Posterior vena cava (tissue), 2 donors: ENCODE data around the gene SMAD3. TPM values are rescaled to one million over a fixed set of nuclear protein-coding genes. Genes with fewer than 3 reads are reported as not detected.
"Not testable (repeated sequence)": the region's sequence is repeated elsewhere in the genome, so short reads cannot be mapped to it uniquely, and the experiment has no call there.

ENCODE experiments used
- DNase-seq: peaks from one replicate; pipeline ENCODE4 v3.0.0-alpha.2; 2020; ENCODE audit warnings: low spot score
- intact Hi-C, 2 donors: fragments of 100-400 bp; cut with DNase I; formaldehyde crosslinking; loops; one replicate each; pipeline versions ENCODE4 v1.14.1 to v1.14.2; 2022 to 2023
- long read RNA-seq, 2 donors: library from polyadenylated mRNA; unstranded; transcript quantifications; one replicate each; pipeline ENCODE4 v2.0.0, GENCODE V29; 2020 to 2021
- total RNA-seq, 2 donors: library from RNA; stranded (reverse); fragmentation: NEBNext Ultra II Directional; extraction: Animal tissue kit (Norgen Biotek cat#: 25700); gene quantifications; one replicate each; pipeline ENCODE4 v1.2.1, GENCODE V29; 2021
- donor health status: DM: yes; HTN: yes; CAD: no.
- donor health status: DM: yes; HTN: yes; CAD: no.

The SMAD3 gene
- total RNA-seq, result 10 to 100 TPM; 56.3 to 62.7 TPM
- long read RNA-seq, donor 1, full-length matches to known transcripts, result 2 of 18 reads
- long read RNA-seq, donor 1, partial matches to known transcripts, result 9 of 18 reads
- long read RNA-seq, donor 1, other reads (novel, unspliced or antisense), result 7 of 18 reads
- long read RNA-seq, donor 2, full-length matches to known transcripts, result 2 of 18 reads
- long read RNA-seq, donor 2, partial matches to known transcripts, result 2 of 18 reads
- long read RNA-seq, donor 2, other reads (novel, unspliced or antisense), result 14 of 18 reads

- intact Hi-C loops, result loop anchor here (2.0 to 10.0 kb wide), 3 partner anchors 41 to 122 kb away; no protein-coding TSS in a partner anchor
- DNase-seq, result peak; percentile 97
Measured at GRCh38 chr15:67065531-67066005, at the start of gene SMAD3. TSS of gene SMAD3 (plus strand) at chr15:67065602. CDS start at chr15:67066155, 553 bp downstream.

- intact Hi-C loops, result no loop called here
- DNase-seq, result no peak
Measured at GRCh38 chr15:67017311-67017710, 48.1 kb upstream of the SMAD3 start.

DNA sequence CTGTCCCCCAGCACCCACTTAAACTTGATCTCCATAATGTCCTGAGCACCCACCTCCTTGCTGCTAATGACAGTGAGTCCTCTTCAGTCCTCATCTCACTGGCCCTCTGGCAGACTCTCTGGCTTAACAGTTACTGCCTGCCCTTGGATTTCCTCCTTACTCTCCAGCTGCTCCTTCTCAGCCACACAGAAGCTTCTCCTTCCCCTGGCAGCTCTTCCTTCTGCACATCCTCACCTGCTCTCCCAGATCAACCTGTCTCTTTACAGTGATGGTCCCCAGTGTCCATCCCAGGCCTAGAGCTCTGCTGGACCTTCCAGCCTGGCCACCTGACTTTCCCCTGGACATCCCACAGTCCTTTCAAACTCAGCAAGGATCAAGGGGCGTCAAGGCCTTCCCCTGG is 47.4 kb upstream of the SMAD3 start:
- no peak for DNase-seq
- intact Hi-C loops, result no loop called here

DNA sequence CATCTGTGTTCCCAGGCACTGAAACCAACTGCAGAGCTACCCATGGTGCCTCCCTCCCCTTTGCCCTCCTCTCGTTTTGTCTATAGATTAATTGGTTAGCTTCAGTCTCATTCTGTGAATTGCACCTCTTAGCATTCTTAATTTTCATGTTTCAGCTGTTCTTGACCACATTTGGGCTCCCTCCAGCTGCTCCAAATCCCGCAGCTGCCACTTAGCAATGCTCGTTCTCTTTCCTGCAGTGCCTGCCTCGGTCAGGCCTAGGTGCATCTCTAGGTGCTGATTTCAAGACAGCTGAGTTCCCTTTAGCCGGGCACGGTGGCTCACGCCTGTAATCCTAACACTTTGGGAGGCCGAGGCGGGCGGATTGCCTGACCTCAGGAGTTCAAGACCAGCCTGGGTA is 47.0 kb upstream of the SMAD3 start:
- intact Hi-C loops, result no loop called here
- DNase-seq, result no peak

GRCh38 chr15:67019069-67019468 is 46.3 kb upstream of the SMAD3 start:
- no peak for DNase-seq
- intact Hi-C loops, result no loop called here

GRCh38 chr15:67019884-67020520 is 45.4 kb upstream of the SMAD3 start:
- intact Hi-C loops, result no loop called here
- DNase-seq, result no peak

GRCh38 chr15:67020668-67021067 is 44.7 kb upstream of the SMAD3 start:
- DNase-seq, intact Hi-C loops: not testable (repeated sequence)

DNA sequence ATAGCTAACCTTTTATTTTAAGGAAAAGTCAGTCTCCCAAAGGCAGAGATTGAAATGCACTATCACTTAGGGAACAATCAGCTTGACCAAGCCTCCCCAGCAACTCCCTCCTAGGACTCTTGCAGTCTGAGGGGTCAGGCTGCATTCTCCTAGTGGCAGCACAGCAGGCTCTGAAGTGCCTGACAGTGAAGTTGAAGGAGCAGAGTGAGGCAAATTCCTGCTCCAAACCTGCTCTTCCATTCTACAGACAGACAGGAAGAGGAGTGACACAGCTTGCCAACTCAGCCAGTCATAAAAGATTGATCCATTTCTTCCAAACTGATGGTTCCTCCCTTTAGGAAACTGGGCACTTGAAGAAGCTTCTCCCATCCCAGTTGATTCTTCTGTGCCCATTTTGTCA is 43.9 kb upstream of the SMAD3 start:
- intact Hi-C loops, result no loop called here
- no peak for DNase-seq

- DNase-seq, result no peak
Measured at GRCh38 chr15:67022587-67023105, 42.8 kb upstream of the SMAD3 start.

DNA sequence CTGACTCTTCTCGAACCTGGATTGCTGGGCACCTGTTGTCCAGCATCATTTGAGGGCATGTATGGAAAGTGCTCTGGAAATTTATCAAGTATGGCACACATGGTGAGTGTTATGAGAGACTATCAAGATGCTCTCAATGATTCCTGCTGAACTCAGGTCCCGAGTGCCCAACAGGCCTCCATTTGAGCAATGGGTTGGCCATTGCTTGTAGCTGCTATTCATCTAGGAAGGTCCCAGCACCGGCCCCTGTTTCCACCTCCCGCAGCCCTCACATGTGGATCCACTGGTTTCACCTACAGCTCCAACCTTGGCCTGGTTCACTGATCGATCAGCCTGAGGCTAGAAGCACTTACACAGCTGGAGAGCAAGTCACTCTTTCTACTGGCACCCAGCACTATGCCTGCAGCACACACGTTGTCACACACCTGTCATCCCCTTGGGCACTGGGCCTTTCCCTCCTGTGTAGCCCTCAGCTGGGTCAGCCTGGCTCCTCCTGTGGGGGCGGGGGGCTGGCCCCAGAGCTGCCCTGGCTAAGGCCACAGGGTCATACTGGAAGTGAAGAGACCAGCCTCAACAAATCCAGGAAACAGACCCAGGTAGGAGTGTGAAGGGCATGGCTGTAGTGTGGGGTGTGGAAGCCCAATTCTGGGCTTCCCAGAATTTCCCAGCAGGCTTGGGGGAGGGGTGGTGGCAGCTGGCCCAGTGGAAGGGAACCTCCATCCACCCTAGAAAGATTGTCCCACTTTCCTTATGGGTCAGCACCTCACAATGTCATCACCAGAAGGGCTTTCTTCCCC is 41.7 kb upstream of the SMAD3 start:
- DNase-seq, result no peak
- intact Hi-C loops, result loop anchor here in 1 of 2 donors (2.0 kb wide), 1 partner anchor 41 kb away; the partner anchor contains the start of gene SMAD3

More at GRCh38 chr15:67022587-67023105, 42.8 kb upstream of the SMAD3 start:
- intact Hi-C loops, result no loop called here

DNA sequence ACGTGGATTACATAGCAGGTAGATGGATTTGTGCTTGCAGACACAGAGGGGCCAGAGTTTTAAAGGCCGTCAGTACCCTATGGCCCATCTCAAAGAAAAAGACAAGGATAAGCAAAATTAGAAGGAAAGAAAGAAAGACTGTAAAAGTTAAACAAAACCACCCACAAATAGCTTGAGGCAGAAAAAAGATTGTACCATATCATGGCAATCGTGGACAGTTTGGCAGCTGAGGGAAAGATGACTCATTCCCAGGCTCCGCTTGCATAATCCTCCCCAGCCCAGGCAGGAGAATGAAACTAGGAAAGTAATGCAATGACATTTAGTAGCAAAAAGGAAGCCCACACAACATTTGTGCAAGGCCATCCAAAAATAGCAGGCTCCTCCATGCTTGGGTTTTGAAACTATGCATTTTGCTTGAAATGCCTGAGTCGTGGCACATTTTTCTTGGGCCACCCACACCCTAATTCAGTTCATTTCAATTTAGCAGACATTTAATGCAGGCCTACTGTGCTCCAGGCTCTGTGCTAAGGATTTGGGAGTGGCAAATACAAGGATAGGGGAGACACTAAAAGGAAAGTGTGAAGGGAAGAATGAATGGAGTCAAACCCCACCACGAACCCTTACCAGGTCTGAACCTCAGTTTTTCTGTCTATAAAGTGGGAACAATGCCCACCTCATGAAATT is 40.9 kb upstream of the SMAD3 start:
- DNase-seq, result peak; percentile 92
- intact Hi-C loops, result loop anchor here in 1 of 2 donors (2.0 kb wide), 1 partner anchor 40 kb away; the partner anchor contains the start of gene SMAD3

GRCh38 chr15:67024998-67025368 is 40.4 kb upstream of the SMAD3 start:
- DNase-seq, result no peak
- intact Hi-C loops, result loop anchor here in 1 of 2 donors (2.0 kb wide), 1 partner anchor 40 kb away; the partner anchor contains the start of gene SMAD3

- intact Hi-C loops, result loop anchor here in 1 of 2 donors (2.0 kb wide), 1 partner anchor 39 kb away; the partner anchor contains the start of gene SMAD3
- DNase-seq, result peak; percentile 82
Measured at GRCh38 chr15:67025719-67026609, 39.4 kb upstream of the SMAD3 start.

DNA sequence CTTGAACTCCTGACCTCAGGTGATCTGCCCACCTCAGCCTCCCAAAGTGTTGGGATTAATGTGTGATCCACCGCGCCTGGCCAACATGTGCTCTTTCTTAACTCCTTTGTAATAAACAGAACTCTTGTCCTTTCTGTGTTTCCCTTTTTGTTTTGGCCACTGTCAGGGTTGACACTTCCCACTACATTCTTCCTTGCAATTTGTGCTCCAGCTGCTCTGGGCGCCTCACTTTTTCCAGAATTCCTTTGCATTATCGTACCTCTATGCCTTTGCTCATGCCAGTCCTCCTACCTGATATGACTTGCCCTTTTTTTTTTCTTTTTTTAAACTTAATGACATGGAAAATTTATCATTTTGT is 38.8 kb upstream of the SMAD3 start:
- intact Hi-C loops, result no loop called here
- no peak for DNase-seq

- intact Hi-C loops, DNase-seq: not testable (repeated sequence)
Measured at GRCh38 chr15:67028440-67028839, 37.0 kb upstream of the SMAD3 start.

GRCh38 chr15:67030036-67030762 is 35.2 kb upstream of the SMAD3 start:
- intact Hi-C loops, result no loop called here
- DNase-seq, result no peak

- intact Hi-C loops, result no loop called here
- DNase-seq, result no peak
Measured at GRCh38 chr15:67031331-67031730, 34.1 kb upstream of the SMAD3 start.
